ENCODE measurements around the gene MAEL.

MAEL gene

GRCh38 chr1:167051907-167052306 is 62.8 kb downstream of the MAEL start:
- TF ChIP-seq EZH2phosphoT487 (IDR thresholded peaks at IDR 0.05; ENCODE audit: borderline replicate concordance, low read length), result no peak
- no peak for TF ChIP-seq CTCF (IDR thresholded peaks at IDR 0.05; ENCODE audit: low read depth, low read length, poor library complexity, severe bottlenecking)
- H3K4me1 ChIP-seq (ENCODE audit: control insufficient read depth, low read length), result no peaks in the 10 kb centered on the region
- H4K20me1 ChIP-seq (ENCODE audit: control insufficient read depth, insufficient read depth, low read depth, low read length), result no peaks in the 10 kb centered on the region
- H3K79me2 ChIP-seq (ENCODE audit: control insufficient read depth, low read length), result no peaks in the 10 kb centered on the region
- no peaks in the 10 kb centered on the region for H3K9me3 ChIP-seq (ENCODE audit: control insufficient read depth, insufficient read depth, low read length)
- no peak overlapping the region for H3K4me3 ChIP-seq (ENCODE audit: low read length)
- H3K4me2 ChIP-seq (ENCODE audit: low read length), result no peak overlapping the region
- no peaks in the 10 kb centered on the region for H3K27me3 ChIP-seq (ENCODE audit: control insufficient read depth, low read length)
- H3K27ac ChIP-seq (ENCODE audit: low read depth, low read length), result no peak overlapping the region
- no peaks in the 10 kb centered on the region for H3K36me3 ChIP-seq (ENCODE audit: control insufficient read depth, low read length)
- 0 out of 2 replicates have a peak, but pooled peaks cover under 1% of the 10 kb centered on the region for H3F3A ChIP-seq (ENCODE audit: control insufficient read depth, insufficient read depth)
- no peaks in the 10 kb centered on the region for H3K9me2 ChIP-seq (replicated peaks; ENCODE audit: control insufficient read depth, low read length)

GRCh38 chr1:167052389-167052788 is 63.3 kb downstream of the MAEL start:
- H3K27me3 ChIP-seq (ENCODE audit: control insufficient read depth, low read length), result no peaks in the 10 kb centered on the region
- 0 out of 2 replicates have a peak, but pooled peaks cover 3% of the 10 kb centered on the region for H3F3A ChIP-seq (ENCODE audit: control insufficient read depth, insufficient read depth)
- H3K9me3 ChIP-seq (ENCODE audit: control insufficient read depth, insufficient read depth, low read length), result no peaks in the 10 kb centered on the region
- H3K9me2 ChIP-seq (replicated peaks; ENCODE audit: control insufficient read depth, low read length), result no peaks in the 10 kb centered on the region
- no peak for TF ChIP-seq EZH2phosphoT487 (IDR thresholded peaks at IDR 0.05; ENCODE audit: borderline replicate concordance, low read length)
- TF ChIP-seq CTCF (IDR thresholded peaks at IDR 0.05; ENCODE audit: low read depth, low read length, poor library complexity, severe bottlenecking), result peak; percentile 60
- H3K27ac ChIP-seq (ENCODE audit: low read depth, low read length), result no peak overlapping the region
- no peaks in the 10 kb centered on the region for H3K79me2 ChIP-seq (ENCODE audit: control insufficient read depth, low read length)
- no peak overlapping the region for H3K4me3 ChIP-seq (ENCODE audit: low read length)
- H4K20me1 ChIP-seq (ENCODE audit: control insufficient read depth, insufficient read depth, low read depth, low read length), result no peaks in the 10 kb centered on the region
- no peak overlapping the region for H3K4me2 ChIP-seq (ENCODE audit: low read length)
- no peaks in the 10 kb centered on the region for H3K4me1 ChIP-seq (ENCODE audit: control insufficient read depth, low read length)
- H3K36me3 ChIP-seq (ENCODE audit: control insufficient read depth, low read length), result no peaks in the 10 kb centered on the region

- no peaks in the 10 kb centered on the region for H3K36me3 ChIP-seq (ENCODE audit: control insufficient read depth, low read length)
- no peaks in the 10 kb centered on the region for H3K27me3 ChIP-seq (ENCODE audit: control insufficient read depth, low read length)
- no peaks in the 10 kb centered on the region for H4K20me1 ChIP-seq (ENCODE audit: control insufficient read depth, insufficient read depth, low read depth, low read length)
- H3K4me1 ChIP-seq (ENCODE audit: control insufficient read depth, low read length), result peaks cover 9% of the 10 kb centered on the region
- no peak overlapping the region for H3K4me3 ChIP-seq (ENCODE audit: low read length)
- 0 out of 2 replicates have a peak, but pooled peaks cover 3% of the 10 kb centered on the region for H3F3A ChIP-seq (ENCODE audit: control insufficient read depth, insufficient read depth)
- no peak for TF ChIP-seq CTCF (IDR thresholded peaks at IDR 0.05; ENCODE audit: low read depth, low read length, poor library complexity, severe bottlenecking)
- TF ChIP-seq EZH2phosphoT487 (IDR thresholded peaks at IDR 0.05; ENCODE audit: borderline replicate concordance, low read length), result no peak
- no peaks in the 10 kb centered on the region for H3K79me2 ChIP-seq (ENCODE audit: control insufficient read depth, low read length)
- H3K27ac ChIP-seq (ENCODE audit: low read depth, low read length), result no peak overlapping the region
- no peaks in the 10 kb centered on the region for H3K9me3 ChIP-seq (ENCODE audit: control insufficient read depth, insufficient read depth, low read length)
- H3K9me2 ChIP-seq (replicated peaks; ENCODE audit: control insufficient read depth, low read length), result no peaks in the 10 kb centered on the region
- H3K4me2 ChIP-seq (ENCODE audit: low read length), result no peak overlapping the region
Observed at GRCh38 chr1:167054531-167054930, 65.5 kb downstream of the MAEL start.
